ENCODE measurements around the gene PRR30. TPM values are rescaled to one million over a fixed set of nuclear protein-coding genes. Genes with fewer than 3 reads are reported as not detected.

PRR30 gene
- total RNA-seq, 1 donor from 2014 or later: not detected

- no peak for DNase-seq (ENCODE audit: low read depth)
- H3K4me3 ChIP-seq (ENCODE audit: low read depth, low read length): no peak overlapping the region
- TF ChIP-seq CTCF (conservative IDR thresholded peaks at IDR 0.05; ENCODE audit: low read depth, low read length): no peak
Measured at GRCh38 chr2:27095745-27096651, 43.2 kb downstream of the PRR30 start.

GRCh38 chr2:27095427-27095744, 43.8 kb downstream of the PRR30 start:
- no peak for DNase-seq (ENCODE audit: low read depth)
- TF ChIP-seq CTCF (conservative IDR thresholded peaks at IDR 0.05; ENCODE audit: low read depth, low read length): no peak
- no peak overlapping the region for H3K4me3 ChIP-seq (ENCODE audit: low read depth, low read length)

- no peak for DNase-seq (ENCODE audit: low read depth)
- no peak overlapping the region for H3K4me3 ChIP-seq (ENCODE audit: low read depth, low read length)
- no peak for TF ChIP-seq CTCF (conservative IDR thresholded peaks at IDR 0.05; ENCODE audit: low read depth, low read length)
Measured at GRCh38 chr2:27094353-27094984, 44.7 kb downstream of the PRR30 start.

- DNase-seq (ENCODE audit: low read depth): no peak
- H3K4me3 ChIP-seq (ENCODE audit: low read depth, low read length): no peak overlapping the region
- TF ChIP-seq CTCF (conservative IDR thresholded peaks at IDR 0.05; ENCODE audit: low read depth, low read length): no peak
Measured at GRCh38 chr2:27093430-27094352, 45.5 kb downstream of the PRR30 start.

- no peak for TF ChIP-seq CTCF (conservative IDR thresholded peaks at IDR 0.05; ENCODE audit: low read depth, low read length)
- H3K4me3 ChIP-seq (ENCODE audit: low read depth, low read length): no peak overlapping the region
- DNase-seq (ENCODE audit: low read depth): no peak
Measured at GRCh38 chr2:27092696-27093429, 46.3 kb downstream of the PRR30 start.
